GM23338 (cell line): ENCODE results near the gene ADAMTS18. TPM values are rescaled to one million over a fixed set of nuclear protein-coding genes. Genes with fewer than 3 reads are reported as not detected.

Source experiments
- ATAC-seq: fragments of 200-7000 bp; cut with Tn5 transposase; 3 replicates; pipeline ENCODE4 v1.9.1; 2020
- DNase-seq: peaks from one replicate; pipeline ENCODE4 v3.0.0-alpha.2; 2015; ENCODE audit warnings: low spot score
- H2AFZ ChIP-seq: fragments of 200-600 bp; sonication (generic); 2 replicates; pipeline ENCODE4 v1.8.0; 2016; ENCODE audit warnings: antibody characterized with exemption, mild to moderate bottlenecking, moderate library complexity
- H3F3A ChIP-seq: fragments of 200-600 bp; sonication (generic); replicated peaks from 2 replicates; pipeline ENCODE4 v1.8.0; 2017; ENCODE audit warnings: antibody characterized with exemption, mixed run types, low read depth
- H3K27ac ChIP-seq: fragments of 200-600 bp; sonication (generic); 2 replicates; pipeline ENCODE4 v1.6.1; 2016; ENCODE audit warnings: low read depth
- H3K27me3 ChIP-seq: fragments of 200-600 bp; sonication (generic); 2 replicates; pipeline ENCODE4 v1.8.0; 2016; ENCODE audit warnings: mild to moderate bottlenecking, mixed run types, moderate library complexity; ENCODE audit not compliant: insufficient read depth
- H3K36me3 ChIP-seq: fragments of 200-600 bp; sonication (generic); 2 replicates; pipeline ENCODE4 v1.8.0; 2016; ENCODE audit warnings: mild to moderate bottlenecking; ENCODE audit not compliant: insufficient read depth
- H3K4me1 ChIP-seq: fragments of 200-600 bp; sonication (generic); 2 replicates; pipeline ENCODE4 v1.8.0; 2016; ENCODE audit warnings: mild to moderate bottlenecking, moderate library complexity; ENCODE audit not compliant: insufficient read depth
- H3K4me2 ChIP-seq: fragments of 200-600 bp; sonication (generic); 2 replicates; pipeline ENCODE4 v1.7.1; 2017; ENCODE audit warnings: mixed run types
- H3K4me3 ChIP-seq: fragments of 200-600 bp; sonication (generic); 2 replicates; pipeline ENCODE4 v1.6.1; 2016; ENCODE audit warnings: mixed run types
- H3K79me2 ChIP-seq: fragments of 200-600 bp; sonication (generic); replicated peaks from 2 replicates; pipeline ENCODE4 v1.8.0; 2017; ENCODE audit warnings: mild to moderate bottlenecking; ENCODE audit not compliant: insufficient read depth
- H3K9me2 ChIP-seq: fragments of 200-600 bp; sonication (generic); 2 replicates; pipeline ENCODE4 v1.8.0; 2017; ENCODE audit not compliant: insufficient read depth
- H4K20me1 ChIP-seq: fragments of 200-600 bp; sonication (generic); replicated peaks from 2 replicates; pipeline ENCODE4 v1.8.0; 2017; ENCODE audit warnings: mild to moderate bottlenecking; ENCODE audit not compliant: insufficient read depth
- H3K27ac Mint-ChIP-seq: 2 replicates; pipeline ENCODE4 v1.8.0; 2020; ENCODE audit warnings: inconsistent platforms, mild to moderate bottlenecking, moderate library complexity, mixed read lengths
- H3K27me3 Mint-ChIP-seq: 3 replicates; pipeline ENCODE4 v1.8.0; 2022; ENCODE audit warnings: low read depth, mild to moderate bottlenecking, moderate library complexity, mixed read lengths, inconsistent platforms; ENCODE audit not compliant: insufficient read depth, poor library complexity
- H3K36me3 Mint-ChIP-seq: 3 replicates; pipeline ENCODE4 v1.8.0; 2021; ENCODE audit warnings: low read depth, mild to moderate bottlenecking, inconsistent platforms, moderate library complexity, mixed read lengths
- H3K4me1 Mint-ChIP-seq: 3 replicates; pipeline ENCODE4 v1.8.0; 2020; ENCODE audit warnings: mild to moderate bottlenecking, inconsistent platforms, mixed read lengths
- H3K4me3 Mint-ChIP-seq: 3 replicates; pipeline ENCODE4 v1.8.0; 2021; ENCODE audit warnings: moderate library complexity, mild to moderate bottlenecking, inconsistent platforms, mixed read lengths
- H3K9me3 Mint-ChIP-seq: 3 replicates; pipeline ENCODE4 v1.8.0; 2020; ENCODE audit warnings: moderate library complexity, mild to moderate bottlenecking, inconsistent platforms, mixed read lengths
- CTCF ChIP-seq, 2 experiments: fragments of 200-600 bp in 1 of 2; sonication (generic) in 1 of 2; conservative IDR thresholded peaks; 2 replicates each; pipeline versions ENCODE4 v1.5.1 to v1.6.1; 2016 to 2017; ENCODE audit warnings: antibody characterized with exemption in 2 of 2, low read depth in 2 of 2, mild to moderate bottlenecking in 2 of 2, moderate library complexity in 1 of 2
- EZH2 ChIP-seq: fragments of 200-600 bp; sonication (generic); IDR thresholded peaks from one replicate; pipeline ENCODE4 v1.8.0; 2017; ENCODE audit warnings: antibody characterized with exemption, mild to moderate bottlenecking, low read depth; ENCODE audit not compliant: unreplicated experiment
- EZH2phosphoT487 ChIP-seq: fragments of 200-600 bp; sonication (generic); IDR thresholded peaks from one replicate; pipeline ENCODE4 v1.8.1; 2018; ENCODE audit warnings: antibody characterized with exemption; ENCODE audit not compliant: unreplicated experiment
- NANOG ChIP-seq: IDR thresholded peaks from 2 replicates; pipeline ENCODE4 v1.6.1; 2016; ENCODE audit warnings: antibody characterized with exemption, borderline replicate concordance
- POLR2AphosphoS5 ChIP-seq: IDR thresholded peaks from 2 replicates; pipeline ENCODE4 v1.6.1; 2016; ENCODE audit warnings: antibody characterized with exemption, low read depth
- STAT1 ChIP-seq: IDR thresholded peaks from one replicate; pipeline ENCODE4 v1.6.1; 2016; ENCODE audit warnings: antibody characterized with exemption; ENCODE audit not compliant: unreplicated experiment
- ZNF114 ChIP-seq: fragments of 250-450 bp; sonication (Bioruptor Pico); IDR thresholded peaks from 2 replicates; pipeline ENCODE4 v1.5.0; 2020; ENCODE audit warnings: mild to moderate bottlenecking, moderate library complexity
- ZNF331 ChIP-seq: fragments of 250-450 bp; sonication (Bioruptor Pico); IDR thresholded peaks from 2 replicates; pipeline ENCODE4 v1.5.0; 2020; ENCODE audit warnings: low read depth, mild to moderate bottlenecking, moderate library complexity
- ZNF462 ChIP-seq: fragments of 250-450 bp; sonication (Bioruptor Pico); IDR thresholded peaks from 2 replicates; pipeline ENCODE4 v1.5.0; 2020; ENCODE audit warnings: mild to moderate bottlenecking, moderate library complexity
- polyA plus RNA-seq: library from polyadenylated mRNA; unstranded; fragments of >200 nt; fragmentation: Nextera tagmentation; extraction: Ambion mirVana; gene quantifications from 2 replicates; pipeline ENCODE4 v1.2.1, GENCODE V29; 2016
- total RNA-seq: library from RNA; depleted of rRNA; stranded (reverse); fragments of >200 nt; shearing (Covaris generic); gene quantifications from 2 replicates; pipeline ENCODE4 v1.2.3, GENCODE V29; 2014
- TF ChIP-seq, protein P1 (sequence below): IDR thresholded peaks from one replicate; pipeline ENCODE4 v1.6.1; 2018; ENCODE audit warnings: antibody characterized with exemption; ENCODE audit not compliant: unreplicated experiment

ADAMTS18 gene
- total and polyA plus RNA-seq, 2 experiments from 2014 or later = 0.15 to 0.90 TPM

DNA sequence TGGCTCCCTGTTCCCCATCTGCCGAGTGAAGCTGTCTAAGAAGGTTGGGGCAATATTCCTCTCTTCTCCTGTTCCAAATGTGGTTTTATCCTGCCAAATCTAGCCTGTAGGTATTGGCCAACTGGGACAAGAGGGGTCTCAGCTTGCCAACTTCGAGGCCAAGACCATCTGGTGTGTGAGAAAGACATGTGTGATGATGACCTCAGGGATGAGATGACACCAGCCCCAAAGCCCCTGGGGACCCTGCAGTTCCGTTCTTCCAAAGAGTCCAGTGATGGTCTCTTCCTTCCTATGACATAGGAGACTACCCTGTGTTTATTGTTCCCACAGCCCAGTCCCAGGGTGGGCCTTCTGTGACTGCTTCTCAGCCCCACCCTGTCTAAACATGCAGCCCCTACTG, 34.8 kb upstream of the ADAMTS18 start:
- Histone ChIP-seq H3K4me2 (no peak overlapping the region), H3K4me3 (no peak overlapping the region), H3K27me3 (no peaks in the 10 kb centered on the region), H3K36me3 (no peaks in the 10 kb centered on the region), H3K27ac (no peak overlapping the region), H3K4me1 (no peaks in the 10 kb centered on the region), H4K20me1 (no peaks in the 10 kb centered on the region), H3K79me2 (no peaks in the 10 kb centered on the region), H3F3A (no peaks in the 10 kb centered on the region), H3K9me2 (no peaks in the 10 kb centered on the region), H2AFZ (no peak overlapping the region)
- Mint-ChIP-seq H3K36me3 (no peaks in the 10 kb centered on the region), H3K9me3 (no peaks in the 10 kb centered on the region), H3K27me3 (peaks cover 2% of the 10 kb centered on the region), H3K4me1 (no peaks in the 10 kb centered on the region; the same call in 1 of the 3 replicates), H3K4me3 (no peak overlapping the region), H3K27ac (no peak overlapping the region)
- no peak for DNase-seq
- ATAC-seq = no peak
- TF ChIP-seq STAT1 (no peak), POLR2AphosphoS5 (no peak), EZH2phosphoT487 (no peak), EZH2 (no peak), ZNF331 (CRISPR knock-in tag) (no peak), NANOG (no peak), ZNF462 (no peak)

DNA sequence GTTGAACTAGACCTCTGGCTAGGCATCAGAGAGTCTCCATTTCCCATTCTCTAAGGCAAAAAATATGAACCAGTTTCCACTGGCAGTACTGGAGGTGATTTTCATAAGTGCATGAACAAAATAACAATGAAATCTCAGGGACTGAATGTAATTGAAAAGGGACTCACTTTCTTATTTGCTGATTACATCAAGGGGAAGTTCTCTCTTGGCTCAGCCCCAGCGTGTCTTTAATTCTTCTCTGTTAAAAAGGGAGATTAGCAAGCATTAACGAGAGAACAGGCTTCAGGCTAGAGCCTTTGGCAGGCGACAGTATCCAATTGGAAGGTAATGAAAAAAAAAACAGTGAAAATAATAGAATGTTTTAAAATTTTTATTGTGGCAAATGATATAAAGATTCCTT, 34.0 kb upstream of the ADAMTS18 start:
- Histone ChIP-seq H3F3A (no peaks in the 10 kb centered on the region), H3K79me2 (no peaks in the 10 kb centered on the region), H2AFZ (0 out of 2 replicates have a peak overlapping the region, but pooled peaks have one; percentile 9), H3K9me2 (no peaks in the 10 kb centered on the region), H3K27ac (no peak overlapping the region), H4K20me1 (no peaks in the 10 kb centered on the region), H3K4me3 (no peak overlapping the region), H3K4me2 (no peak overlapping the region), H3K27me3 (no peaks in the 10 kb centered on the region), H3K4me1 (no peaks in the 10 kb centered on the region), H3K36me3 (no peaks in the 10 kb centered on the region)
- Mint-ChIP-seq H3K4me1 (no peaks in the 10 kb centered on the region; the same call in 1 of the 3 replicates), H3K9me3 (no peaks in the 10 kb centered on the region), H3K4me3 (no peak overlapping the region), H3K27ac (no peak overlapping the region), H3K27me3 (peaks cover 2% of the 10 kb centered on the region), H3K36me3 (no peaks in the 10 kb centered on the region)
- no peak; the same call in 2 of the 3 replicates for ATAC-seq
- TF ChIP-seq EZH2phosphoT487 = no peak
- TF ChIP-seq, protein P1, sequence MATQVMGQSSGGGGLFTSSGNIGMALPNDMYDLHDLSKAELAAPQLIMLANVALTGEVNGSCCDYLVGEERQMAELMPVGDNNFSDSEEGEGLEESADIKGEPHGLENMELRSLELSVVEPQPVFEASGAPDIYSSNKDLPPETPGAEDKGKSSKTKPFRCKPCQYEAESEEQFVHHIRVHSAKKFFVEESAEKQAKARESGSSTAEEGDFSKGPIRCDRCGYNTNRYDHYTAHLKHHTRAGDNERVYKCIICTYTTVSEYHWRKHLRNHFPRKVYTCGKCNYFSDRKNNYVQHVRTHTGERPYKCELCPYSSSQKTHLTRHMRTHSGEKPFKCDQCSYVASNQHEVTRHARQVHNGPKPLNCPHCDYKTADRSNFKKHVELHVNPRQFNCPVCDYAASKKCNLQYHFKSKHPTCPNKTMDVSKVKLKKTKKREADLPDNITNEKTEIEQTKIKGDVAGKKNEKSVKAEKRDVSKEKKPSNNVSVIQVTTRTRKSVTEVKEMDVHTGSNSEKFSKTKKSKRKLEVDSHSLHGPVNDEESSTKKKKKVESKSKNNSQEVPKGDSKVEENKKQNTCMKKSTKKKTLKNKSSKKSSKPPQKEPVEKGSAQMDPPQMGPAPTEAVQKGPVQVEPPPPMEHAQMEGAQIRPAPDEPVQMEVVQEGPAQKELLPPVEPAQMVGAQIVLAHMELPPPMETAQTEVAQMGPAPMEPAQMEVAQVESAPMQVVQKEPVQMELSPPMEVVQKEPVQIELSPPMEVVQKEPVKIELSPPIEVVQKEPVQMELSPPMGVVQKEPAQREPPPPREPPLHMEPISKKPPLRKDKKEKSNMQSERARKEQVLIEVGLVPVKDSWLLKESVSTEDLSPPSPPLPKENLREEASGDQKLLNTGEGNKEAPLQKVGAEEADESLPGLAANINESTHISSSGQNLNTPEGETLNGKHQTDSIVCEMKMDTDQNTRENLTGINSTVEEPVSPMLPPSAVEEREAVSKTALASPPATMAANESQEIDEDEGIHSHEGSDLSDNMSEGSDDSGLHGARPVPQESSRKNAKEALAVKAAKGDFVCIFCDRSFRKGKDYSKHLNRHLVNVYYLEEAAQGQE = no peak
- TF ChIP-seq ZNF331 (CRISPR knock-in tag) = no peak
- TF ChIP-seq ZNF114 (CRISPR knock-in tag) = no peak
- TF ChIP-seq CTCF (conservative IDR thresholded peaks at IDR 0.05; ENCODE audit: low read depth in 2 of 2) = no peak
- TF ChIP-seq STAT1 = no peak
- no peak for TF ChIP-seq POLR2AphosphoS5
- TF ChIP-seq NANOG = no peak
- DNase-seq = no peak
